OCI-LY1 (cell line): Measurements from ENCODE around the gene FITM2.

Source experiments
- CTCF ChIP-seq: fragments of 200-600 bp; sonication (generic), shearing (Covaris generic); IDR thresholded peaks from 2 replicates; pipeline ENCODE4 v1.5.1; 2017; ENCODE audit warnings: mild to moderate bottlenecking, antibody characterized with exemption, low read length, moderate library complexity, mixed read lengths
- EZH2 ChIP-seq: fragments of 200-600 bp; sonication (generic), shearing (Covaris generic); IDR thresholded peaks from 2 replicates; pipeline ENCODE4 v1.8.0; 2017; ENCODE audit warnings: borderline replicate concordance, mixed run types, mild to moderate bottlenecking, antibody characterized with exemption, low read length, moderate library complexity, mixed read lengths

DNA sequence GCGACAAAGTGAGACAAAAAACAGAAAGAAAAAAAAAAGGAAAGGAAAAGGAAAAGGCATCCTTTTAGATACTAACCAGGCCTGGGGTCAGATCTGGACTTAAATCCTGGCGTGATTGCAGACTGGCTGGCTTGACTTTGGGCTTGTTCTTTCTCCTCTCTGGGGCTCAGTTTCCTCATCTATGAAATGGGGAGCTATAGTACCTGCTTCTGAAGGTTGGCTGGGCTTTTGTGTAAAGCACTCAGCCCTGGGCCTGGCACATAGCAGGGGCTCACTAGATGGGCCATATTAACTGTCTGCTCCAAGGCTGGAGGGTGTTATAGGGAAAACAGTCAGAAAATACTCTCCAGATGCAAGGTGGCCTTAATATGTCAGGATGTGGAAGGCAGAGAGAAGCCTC is 24.7 kb upstream of the FITM2 start:
- TF ChIP-seq CTCF: no peak
- no peak for TF ChIP-seq EZH2
